Tongue (tissue), 2 donors: ENCODE data around the gene PRXL2A. TPM values are rescaled to one million over a fixed set of nuclear protein-coding genes. Genes with fewer than 3 reads are reported as not detected.
"Not testable (repeated sequence)": the region's sequence is repeated elsewhere in the genome, so short reads cannot be mapped to it uniquely, and the experiment has no call there.

Experiments
- DNase-seq: peaks from one replicate; pipeline ENCODE4 v3.0.0-alpha.2; 2015
- total RNA-seq: library from RNA; depleted of rRNA; stranded (reverse); fragments of >200 nt; gene quantifications from one replicate; pipeline ENCODE4 v1.2.3, GENCODE V29; 2014

Gene PRXL2A
- total RNA-seq, 1 donor from 2014 or later, result 91.7 TPM

- no peak for DNase-seq
These were observed 3.4 kb downstream of the PRXL2A start for GRCh38 chr10:80411681-80412220.

GRCh38 chr10:80412486-80412885, 4.1 kb downstream of the PRXL2A start:
- DNase-seq, result no peak

- DNase-seq, result peak; percentile 93
These were observed 5.1 kb downstream of the PRXL2A start for GRCh38 chr10:80413271-80413996.

GRCh38 chr10:80414142-80414895, 6.0 kb downstream of the PRXL2A start:
- DNase-seq, result peak; percentile 72

- peak; percentile 57 for DNase-seq
These were observed 7.6 kb downstream of the PRXL2A start for GRCh38 chr10:80415734-80416478.

- DNase-seq, result peak; percentile 94
These were observed 8.2 kb downstream of the PRXL2A start for GRCh38 chr10:80416479-80417098.

GRCh38 chr10:80417256-80417655, 8.9 kb downstream of the PRXL2A start:
- not testable (repeated sequence) for DNase-seq

GRCh38 chr10:80421050-80421706, 12.8 kb downstream of the PRXL2A start:
- no peak for DNase-seq

GRCh38 chr10:80421707-80422536, 13.6 kb downstream of the PRXL2A start:
- DNase-seq, result no peak

GRCh38 chr10:80425901-80426300, 17.6 kb downstream of the PRXL2A start:
- no peak for DNase-seq

- no peak for DNase-seq
These were observed 19.2 kb downstream of the PRXL2A start for GRCh38 chr10:80427541-80427940.

- DNase-seq, result no peak
These were observed 21.2 kb downstream of the PRXL2A start for GRCh38 chr10:80429521-80429973.

GRCh38 chr10:80433134-80433533, 24.8 kb downstream of the PRXL2A start:
- no peak for DNase-seq

GRCh38 chr10:80436446-80437098, 28.2 kb downstream of the PRXL2A start:
- no peak for DNase-seq

GRCh38 chr10:80437227-80437626, 28.9 kb downstream of the PRXL2A start:
- DNase-seq, result no peak

GRCh38 chr10:80441831-80442230, 33.5 kb downstream of the PRXL2A start:
- DNase-seq, result no peak

GRCh38 chr10:80442879-80443278, 34.5 kb downstream of the PRXL2A start:
- no peak for DNase-seq

- DNase-seq, result no peak
These were observed 35.2 kb downstream of the PRXL2A start for GRCh38 chr10:80443531-80443974.

- DNase-seq, result no peak
These were observed 35.8 kb downstream of the PRXL2A start for GRCh38 chr10:80444124-80444523.
